GM12891 (cell line): ENCODE results near the gene ST8SIA4.

ENCODE experiments used
- PAX5 ChIP-seq: IDR thresholded peaks from 2 replicates; pipeline ENCODE4 v1.6.1; 2011; ENCODE audit warnings: low read length, moderate library complexity, mild to moderate bottlenecking; ENCODE audit not compliant: insufficient read depth, severe bottlenecking
- POLR2A ChIP-seq: IDR thresholded peaks from 2 replicates; pipeline ENCODE4 v1.6.1; 2011; ENCODE audit warnings: low read depth, low read length, control low read depth
- POLR2AphosphoS5 ChIP-seq: IDR thresholded peaks from 2 replicates; pipeline ENCODE4 v1.6.1; 2011; ENCODE audit warnings: low read depth, low read length, control low read depth
- POU2F2 ChIP-seq: IDR thresholded peaks from 2 replicates; pipeline ENCODE4 v1.6.1; 2011; ENCODE audit warnings: low read depth, mild to moderate bottlenecking, control low read depth, low read length, moderate library complexity
- SPI1 ChIP-seq: IDR thresholded peaks from 2 replicates; pipeline ENCODE4 v1.6.1; 2011; ENCODE audit warnings: low read depth, low read length, control low read depth
- TAF1 ChIP-seq: IDR thresholded peaks from 2 replicates; pipeline ENCODE4 v1.6.1; 2011; ENCODE audit warnings: low read depth, low read length, control low read depth

- TF ChIP-seq TAF1: no peak
- TF ChIP-seq POLR2AphosphoS5: no peak
- no peak for TF ChIP-seq POLR2A
- no peak for TF ChIP-seq PAX5
- TF ChIP-seq SPI1: no peak
- no peak for TF ChIP-seq POU2F2
These were observed 81.3 kb downstream of the ST8SIA4 start for GRCh38 chr5:100821751-100822150.
